OCI-LY7 (cell line): ENCODE results near the gene HES2. TPM values are rescaled to one million over a fixed set of nuclear protein-coding genes. Genes with fewer than 3 reads are reported as not detected.
"Not testable (repeated sequence)": the region's sequence is repeated elsewhere in the genome, so short reads cannot be mapped to it uniquely, and the experiment has no call there.

Source experiments
- BruUV-seq: library from RNA; stranded (reverse); fragments of 400-500 nt; replicated peaks from 2 replicates; lab custom pipeline; 2021; lab: Mats Ljungman, UMichigan
- CTCF ChIA-PET: fragments of 300-600 bp; sonication (Branson Sonifier 250); formaldehyde crosslinking; loops from one replicate; lab custom pipeline; 2022; ENCODE audit warnings: antibody characterized with exemption; ENCODE audit not compliant: unreplicated experiment; lab: Charles Lee
- POLR2A ChIA-PET: fragments of 300-600 bp; sonication (Branson Sonifier 250); formaldehyde crosslinking; loops from one replicate; lab custom pipeline; 2022; ENCODE audit warnings: antibody characterized with exemption; lab: Charles Lee
- DNase-seq: peaks from one replicate; pipeline ENCODE4 v3.0.0-alpha.2; 2015; ENCODE audit warnings: low spot score
- H2AFZ ChIP-seq: fragments of 200-600 bp; sonication (generic), shearing (Covaris generic); 2 replicates; pipeline ENCODE4 v1.6.1; 2014; ENCODE audit warnings: mild to moderate bottlenecking, antibody characterized with exemption, low read length, moderate library complexity
- H3K27ac ChIP-seq: fragments of 200-600 bp; sonication (generic); 2 replicates; pipeline ENCODE4 v1.5.1; 2014; ENCODE audit warnings: mixed run types, low read depth, mild to moderate bottlenecking, moderate library complexity, low read length, inconsistent platforms; ENCODE audit not compliant: poor library complexity, severe bottlenecking
- H3K36me3 ChIP-seq: fragments of 200-600 bp; sonication (generic); 2 replicates; pipeline ENCODE4 v1.6.1; 2014; ENCODE audit warnings: mild to moderate bottlenecking, antibody characterized with exemption, low read length, moderate library complexity, mixed read lengths; ENCODE audit not compliant: insufficient read depth
- H3K4me1 ChIP-seq: fragments of 200-600 bp; sonication (generic); 2 replicates; pipeline ENCODE4 v1.5.1; 2014; ENCODE audit warnings: mild to moderate bottlenecking, low read length; ENCODE audit not compliant: insufficient read depth, poor library complexity, severe bottlenecking
- H3K4me2 ChIP-seq: fragments of 200-600 bp; sonication (generic); 2 replicates; pipeline ENCODE4 v1.6.1; 2014; ENCODE audit warnings: mild to moderate bottlenecking, low read length
- H3K4me3 ChIP-seq: fragments of 200-600 bp; sonication (generic); 2 replicates; pipeline ENCODE4 v1.5.1; 2014; ENCODE audit warnings: mild to moderate bottlenecking, low read depth, low read length; ENCODE audit not compliant: poor library complexity, severe bottlenecking
- H3K79me2 ChIP-seq: fragments of 200-600 bp; sonication (generic); 2 replicates; pipeline ENCODE4 v1.6.1; 2016; ENCODE audit warnings: low read depth, mild to moderate bottlenecking, low read length, moderate library complexity, mixed read lengths; ENCODE audit not compliant: insufficient read depth
- H3K9me2 ChIP-seq: fragments of 200-600 bp; sonication (generic); 2 replicates; pipeline ENCODE4 v1.6.1; 2016; ENCODE audit warnings: mild to moderate bottlenecking, low read length, mixed read lengths; ENCODE audit not compliant: insufficient read depth
- H3K9me3 ChIP-seq: fragments of 200-600 bp; sonication (generic); 2 replicates; pipeline ENCODE4 v1.6.1; 2014; ENCODE audit warnings: mild to moderate bottlenecking, mixed run types, low read length, mixed read lengths
- H4K20me1 ChIP-seq: fragments of 200-600 bp; sonication (generic); 2 replicates; pipeline ENCODE4 v1.6.1; 2014; ENCODE audit warnings: mild to moderate bottlenecking, antibody characterized with exemption, low read length, moderate library complexity, mixed read lengths; ENCODE audit not compliant: insufficient read depth
- intact Hi-C: fragments of 100-400 bp; cut with micrococcal nuclease; formaldehyde crosslinking; loops from one replicate; pipeline ENCODE4 v1.10.0; 2022; ENCODE audit not compliant: unreplicated experiment
- microRNA-seq: library from miRNA; unstranded; fragments of <30 nt; microRNA quantifications from one replicate; pipeline ENCODE4 v1.2.0, GENCODE V29; 2022; ENCODE audit warnings: borderline replicate concordance
- small RNA-seq: library from RNA; depleted of rRNA; stranded (forward); fragments of <200 nt; gene quantifications from one replicate; pipeline ENCODE3, GENCODE V24; 2014
- total RNA-seq, 2 experiments: library from RNA; depleted of rRNA in 1 of 2; stranded (reverse); fragments of >200 nt in 1 of 2; shearing (Covaris generic) in 1 of 2; gene quantifications; 2 replicates each; pipeline ENCODE4 v1.2.3, GENCODE V29; 2014 to 2022
- TF ChIP-seq, protein P1 (sequence below): fragments of 200-600 bp; sonication (generic); conservative IDR thresholded peaks from 2 replicates; pipeline ENCODE4 v1.5.1; 2014; ENCODE audit warnings: mild to moderate bottlenecking, antibody characterized with exemption, low read length, moderate library complexity, mixed read lengths

Gene HES2
- total RNA-seq, 2 experiments from 2014 or later, result not detected

DNA sequence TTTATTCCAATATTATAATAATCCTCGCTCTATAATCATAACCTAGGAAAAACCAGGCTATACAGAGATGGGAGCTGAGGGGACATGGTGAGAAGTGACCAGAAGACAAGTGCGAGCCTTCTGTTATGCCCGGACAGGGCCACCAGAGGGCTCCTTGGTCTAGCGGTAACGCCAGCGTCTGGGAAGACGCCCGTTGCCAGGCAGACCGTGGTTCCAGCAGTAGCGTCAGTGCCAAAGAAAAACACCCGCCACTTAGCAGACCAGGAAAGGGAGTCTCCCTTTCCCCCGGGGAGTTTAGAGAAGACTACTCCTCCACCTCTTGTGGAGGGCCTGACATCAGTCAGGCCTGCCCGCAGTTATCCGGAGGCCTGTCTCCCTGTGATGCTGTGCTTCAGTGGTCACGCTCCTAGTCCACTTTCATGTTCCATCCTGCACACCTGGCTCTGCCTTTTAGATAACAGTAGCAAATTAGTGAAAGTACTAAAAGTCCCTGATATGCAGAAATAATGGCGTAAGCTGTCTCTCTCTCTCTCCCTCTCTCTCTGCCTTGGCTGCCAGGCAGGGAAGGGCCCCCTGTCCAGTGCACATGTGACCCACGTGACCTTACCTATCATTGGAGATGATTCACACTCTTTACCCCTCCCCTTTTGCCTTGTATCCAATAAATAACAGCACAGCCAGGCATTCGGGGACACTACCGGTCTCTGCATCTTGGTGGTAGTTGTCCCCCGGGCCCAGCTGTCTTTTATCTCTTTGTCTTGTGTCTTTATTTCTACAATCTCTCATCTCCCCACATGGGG is 56.4 kb downstream of the HES2 start:
- TF ChIP-seq, protein P1, sequence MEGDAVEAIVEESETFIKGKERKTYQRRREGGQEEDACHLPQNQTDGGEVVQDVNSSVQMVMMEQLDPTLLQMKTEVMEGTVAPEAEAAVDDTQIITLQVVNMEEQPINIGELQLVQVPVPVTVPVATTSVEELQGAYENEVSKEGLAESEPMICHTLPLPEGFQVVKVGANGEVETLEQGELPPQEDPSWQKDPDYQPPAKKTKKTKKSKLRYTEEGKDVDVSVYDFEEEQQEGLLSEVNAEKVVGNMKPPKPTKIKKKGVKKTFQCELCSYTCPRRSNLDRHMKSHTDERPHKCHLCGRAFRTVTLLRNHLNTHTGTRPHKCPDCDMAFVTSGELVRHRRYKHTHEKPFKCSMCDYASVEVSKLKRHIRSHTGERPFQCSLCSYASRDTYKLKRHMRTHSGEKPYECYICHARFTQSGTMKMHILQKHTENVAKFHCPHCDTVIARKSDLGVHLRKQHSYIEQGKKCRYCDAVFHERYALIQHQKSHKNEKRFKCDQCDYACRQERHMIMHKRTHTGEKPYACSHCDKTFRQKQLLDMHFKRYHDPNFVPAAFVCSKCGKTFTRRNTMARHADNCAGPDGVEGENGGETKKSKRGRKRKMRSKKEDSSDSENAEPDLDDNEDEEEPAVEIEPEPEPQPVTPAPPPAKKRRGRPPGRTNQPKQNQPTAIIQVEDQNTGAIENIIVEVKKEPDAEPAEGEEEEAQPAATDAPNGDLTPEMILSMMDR, result peak; percentile 67
- peaks cover 13% of the 10 kb centered on the region for H3K4me1 ChIP-seq
- H3K9me2 ChIP-seq, H4K20me1 ChIP-seq, H3K36me3 ChIP-seq, H3K4me3 ChIP-seq, H2AFZ ChIP-seq, H3K79me2 ChIP-seq, H3K4me2 ChIP-seq, CTCF ChIA-PET, BruUV-seq, H3K27ac ChIP-seq, H3K9me3 ChIP-seq: not testable (repeated sequence)
- DNase-seq, result peak; percentile 29
- intact Hi-C loops, result loop anchor here (1.0 to 5.0 kb wide), 4 partner anchors 34 to 514 kb away; no protein-coding TSS in a partner anchor
- POLR2A ChIA-PET, result interaction anchor here (0.7 to 1.0 kb wide), 2 partner anchors 31 to 848 kb away, joined by 3 read pairs; no protein-coding TSS in a partner anchor

Small RNA genes lying within 50 kb of the gene (microRNA-seq; reads per million reads assigned to microRNA genes)
- gene MIR4252, result not detected

Small RNA genes lying within 50 kb of the gene (small RNA-seq; reads per million reads assigned to genes)
- not detected for gene MIR4252

Other genes starting within 250 kb of the HES2 start
- 0.19 and 0.93 TPM in 2 replicates for gene CHD5, start 239.6 kb downstream of the HES2 start, total RNA-seq (2014; rRNA removed; shearing (Covaris generic))
- 0.38 and 0.55 TPM in 2 replicates for gene CHD5, start 239.6 kb downstream of the HES2 start, total RNA-seq (2022)
- gene RPL22, start 220.3 kb downstream of the HES2 start, total RNA-seq (2014; rRNA removed; shearing (Covaris generic)), result 249 and 330 TPM in 2 replicates
- gene RPL22, start 220.3 kb downstream of the HES2 start, total RNA-seq (2022), result 589 and 605 TPM in 2 replicates
- gene RNF207, start 213.8 kb downstream of the HES2 start, total RNA-seq (2014; rRNA removed; shearing (Covaris generic)), result not detected in 2 replicates
- gene RNF207, start 213.8 kb downstream of the HES2 start, total RNA-seq (2022), result not detected in 2 replicates
- gene ICMT, start 184.0 kb downstream of the HES2 start, total RNA-seq (2014; rRNA removed; shearing (Covaris generic)), result 54.0 and 57.0 TPM in 2 replicates
- 42.2 and 48.0 TPM in 2 replicates for gene ICMT, start 184.0 kb downstream of the HES2 start, total RNA-seq (2022)
- not detected in 2 replicates for gene HES3, start 175.7 kb downstream of the HES2 start, total RNA-seq (2014; rRNA removed; shearing (Covaris generic))
- gene HES3, start 175.7 kb downstream of the HES2 start, total RNA-seq (2022), result not detected in 2 replicates
- not detected in 2 replicates for gene GPR153, start 158.8 kb downstream of the HES2 start, total RNA-seq (2014; rRNA removed; shearing (Covaris generic))
- gene GPR153, start 158.8 kb downstream of the HES2 start, total RNA-seq (2022), result not detected in 2 replicates
- 16.8 and 23.4 TPM in 2 replicates for gene ACOT7, start 26.2 kb downstream of the HES2 start, total RNA-seq (2014; rRNA removed; shearing (Covaris generic))
- 50.5 and 53.6 TPM in 2 replicates for gene ACOT7, start 26.2 kb downstream of the HES2 start, total RNA-seq (2022)
- not detected in 2 replicates for gene ESPN, start 4.9 kb upstream of the HES2 start, total RNA-seq (2014; rRNA removed; shearing (Covaris generic))
- gene ESPN, start 4.9 kb upstream of the HES2 start, total RNA-seq (2022), result not detected in 2 replicates
- gene TNFRSF25, start 46.3 kb upstream of the HES2 start, total RNA-seq (2014; rRNA removed; shearing (Covaris generic)), result 1.7 and 2.8 TPM in 2 replicates
- gene TNFRSF25, start 46.3 kb upstream of the HES2 start, total RNA-seq (2022), result 0.65 and 1.7 TPM in 2 replicates
- gene PLEKHG5, start 71.7 kb upstream of the HES2 start, total RNA-seq (2014; rRNA removed; shearing (Covaris generic)), result 0.67 and 1.6 TPM in 2 replicates
- 1.7 and 2.4 TPM in 2 replicates for gene PLEKHG5, start 71.7 kb upstream of the HES2 start, total RNA-seq (2022)
- gene NOL9, start 134.6 kb upstream of the HES2 start, total RNA-seq (2014; rRNA removed; shearing (Covaris generic)), result 30.7 and 39.1 TPM in 2 replicates
- gene NOL9, start 134.6 kb upstream of the HES2 start, total RNA-seq (2022), result 58.8 and 65.5 TPM in 2 replicates
- not detected in 2 replicates for gene TAS1R1, start 135.4 kb upstream of the HES2 start, total RNA-seq (2014; rRNA removed; shearing (Covaris generic))
- 0.11 TPM in 1 of 2 replicates, not detected in the other for gene TAS1R1, start 135.4 kb upstream of the HES2 start, total RNA-seq (2022)
- gene ZBTB48, start 160.1 kb upstream of the HES2 start, total RNA-seq (2014; rRNA removed; shearing (Covaris generic)), result 28.9 and 41.9 TPM in 2 replicates
- gene ZBTB48, start 160.1 kb upstream of the HES2 start, total RNA-seq (2022), result 51.3 and 58.2 TPM in 2 replicates
- 7.2 and 7.4 TPM in 2 replicates for gene KLHL21, start 182.9 kb upstream of the HES2 start, total RNA-seq (2014; rRNA removed; shearing (Covaris generic))
- 5.6 and 7.6 TPM in 2 replicates for gene KLHL21, start 182.9 kb upstream of the HES2 start, total RNA-seq (2022)
- 5.3 and 7.9 TPM in 2 replicates for gene PHF13, start 193.8 kb upstream of the HES2 start, total RNA-seq (2014; rRNA removed; shearing (Covaris generic))
- 14.6 and 14.7 TPM in 2 replicates for gene PHF13, start 193.8 kb upstream of the HES2 start, total RNA-seq (2022)
- 22.4 and 24.9 TPM in 2 replicates for gene THAP3, start 204.9 kb upstream of the HES2 start, total RNA-seq (2014; rRNA removed; shearing (Covaris generic))
- 17.2 and 19.0 TPM in 2 replicates for gene THAP3, start 204.9 kb upstream of the HES2 start, total RNA-seq (2022)